Ovary (tissue), 9 donors: ENCODE measurements around the gene BICDL2. TPM values are rescaled to one million over a fixed set of nuclear protein-coding genes. Genes with fewer than 3 reads are reported as not detected.

Source experiments
- DNase-seq, 5 donors: peaks; one replicate each; pipeline ENCODE4 v3.0.0-alpha.2; 2019 to 2020
- H3K27ac ChIP-seq, 2 donors: fragments of 200-600 bp; one replicate each; pipeline versions ENCODE4 v1.5.1 to v1.8.0; 2019 to 2022
- H3K27me3 ChIP-seq: fragments of 200-600 bp; one replicate; pipeline ENCODE4 v1.8.0; 2022
- H3K36me3 ChIP-seq: fragments of 200-600 bp; sonication (generic); one replicate; pipeline ENCODE4 v1.5.1; 2019
- H3K4me1 ChIP-seq: one replicate; pipeline ENCODE4 v1.8.1; 2013; ENCODE audit warnings: mild to moderate bottlenecking, moderate library complexity; ENCODE audit not compliant: insufficient read depth
- H3K4me3 ChIP-seq: fragments of 200-600 bp; sonication (generic); one replicate; pipeline ENCODE4 v1.5.1; 2017
- H3K9me3 ChIP-seq, 2 donors: fragments of 200-600 bp in 1 of 2; sonication (generic) in 1 of 2; one replicate each; pipeline versions ENCODE4 v1.5.1 to v1.8.1; 2013 to 2019; ENCODE audit warnings: mild to moderate bottlenecking in 1 of 2, moderate library complexity in 1 of 2
- CTCF ChIP-seq, 3 donors: fragments of 450-650 bp in 2 of 3; fragments of 200-600 bp in 1 of 3; IDR thresholded peaks; one replicate each; pipeline versions ENCODE4 v1.5.1 to v1.8.0; 2016 to 2022; ENCODE audit warnings: antibody characterized with exemption in 3 of 3, mild to moderate bottlenecking in 1 of 3
- EP300 ChIP-seq: sonication (generic); formaldehyde crosslinking; IDR thresholded peaks from one replicate; pipeline ENCODE4 v1.6.1; 2017; ENCODE audit warnings: antibody characterized with exemption
- POLR2A ChIP-seq: fragments of 450-650 bp; IDR thresholded peaks from one replicate; pipeline ENCODE4 v1.6.1; 2017; ENCODE audit warnings: antibody characterized with exemption, mild to moderate bottlenecking, moderate library complexity
- WGBS, 3 donors: extraction: QIAGEN DNeasy Blood & Tissue Kit in 1 of 3; methylation state at CpG; one replicate each; pipeline versions ENCODE4 v1.1.5 to v1.1.7; 2013 to 2017; 5-methylcytosine and 5-hydroxymethylcytosine counted together
- intact Hi-C, 4 donors: fragments of 100-400 bp; cut with DNase I; formaldehyde crosslinking; loops; one replicate each; pipeline versions ENCODE4 v1.11.0 to v1.15.1; 2022 to 2023
- polyA plus RNA-seq, 2 donors: library from polyadenylated mRNA; stranded (reverse); fragments of 200-250 nt in 1 of 2; fragments of 350-450 nt in 1 of 2; fragmentation: Illumina TruSeq in 1 of 2; extraction: RNeasy Lipid Tissue Mini Kit (QIAGEN cat#74804) in 1 of 2; gene quantifications; one replicate each; pipeline ENCODE4 v1.2.3, GENCODE V29; 2013 to 2014
- total RNA-seq, 7 donors: library from RNA; depleted of rRNA in 2 of 7; stranded (reverse); fragments of >200 nt in 2 of 7; fragmentation: NEBNext Ultra II Directional in 3 of 7; extraction: Animal tissue kit (Norgen Biotek cat#: 25700) in 3 of 7; gene quantifications; one replicate each; pipeline versions ENCODE4 v1.1.0 to v1.2.4, GENCODE V29; 2016 to 2023
- donor health status: DM: no; HTN: no; CAD: no; lungs with moderate emphysema.
- donor health status: DM: no; HTN: no; CAD: no.
- donor health status: Bipolar disorder and iron deficiency.
- donor health status: DM: yes; HTN: yes; CAD: no.
- donor health status: DM: no; HTN: no; CAD: no.
- donor health status: DM: yes; HTN: yes; CAD: no.

Gene BICDL2
- total and polyA plus RNA-seq, 9 donors, result 0.02 to 21.9 (median 1.3) TPM; not detected in 3

GRCh38 chr16:3025032-3026002, 11.4 kb downstream of the BICDL2 start:
- H3K4me3 ChIP-seq, result no peak overlapping the region
- no peak overlapping the region for H3K27ac ChIP-seq
- H3K27me3 ChIP-seq, result peaks cover 2% of the 10 kb centered on the region
- TF ChIP-seq POLR2A, result no peak
- TF ChIP-seq EP300, result no peak
- TF ChIP-seq CTCF (IDR thresholded peaks at IDR 0.05), result no peak
- peak in 3 of 5 donors; percentile 21 to 58 (median 40) for DNase-seq
- H3K9me3 ChIP-seq, result no peaks in the 10 kb centered on the region
- peaks cover 19% of the 10 kb centered on the region for H3K4me1 ChIP-seq
- intact Hi-C loops, result loop anchor here in 1 of 4 donors (10.0 kb wide), 1 partner anchor 259 kb away; the partner anchor contains the start of gene ZNF263
- 88 to 94% (median 92%) methylated on average over 18 of the region's 18 CpGs for WGBS, 3 donors
- no peaks in the 10 kb centered on the region for H3K36me3 ChIP-seq

GRCh38 chr16:3023669-3024478, 12.9 kb downstream of the BICDL2 start, which contains the start of the genes HCFC1R1 and THOC6:
Gene HCFC1R1, minus strand, starts transcription at chr16:3023942. Its CDS starts 1 bp downstream, at chr16:3023941.
Gene THOC6, plus strand, starts transcription at chr16:3024035. Its CDS starts 292 bp downstream, at chr16:3024327.
- H3K27ac ChIP-seq, result peak within 1 kb of the TSS; percentile 91 to 92
- intact Hi-C loops, result loop anchor here in 1 of 4 donors (10.0 kb wide), 1 partner anchor 261 kb away; the partner anchor contains the start of gene ZNF263
- TF ChIP-seq CTCF (IDR thresholded peaks at IDR 0.05) (peak in 1 of 3 donors; percentile 18), EP300 (no peak), POLR2A (peak; percentile 62)
- H3K4me3 ChIP-seq, result peak within 1 kb of the TSS; percentile 76
- no peaks in the 10 kb centered on the region for H3K9me3 ChIP-seq
- no peaks in the 10 kb centered on the region for H3K36me3 ChIP-seq
- H3K27me3 ChIP-seq, result no peaks in the 10 kb centered on the region
- peak; percentile 94 to 97 (median 95) for DNase-seq
- H3K4me1 ChIP-seq, result peaks cover 21% of the 10 kb centered on the region
- 0 to 1% (median 0%) methylated on average over 49 to 69 of the region's 69 CpGs for WGBS, 3 donors

GRCh38 chr16:3023415-3023668, 13.4 kb downstream of the BICDL2 start:
- no peak for TF ChIP-seq EP300
- TF ChIP-seq CTCF (IDR thresholded peaks at IDR 0.05), result no peak
- 9 to 19% (median 10%) methylated on average over 6 of the region's 6 CpGs for WGBS, 3 donors
- no peaks in the 10 kb centered on the region for H3K9me3 ChIP-seq
- no peaks in the 10 kb centered on the region for H3K36me3 ChIP-seq
- peaks cover 21% of the 10 kb centered on the region for H3K4me1 ChIP-seq
- DNase-seq, result peak in 2 of 5 donors; percentile 58 to 60
- peak overlapping the region; percentile 76 for H3K4me3 ChIP-seq
- no peaks in the 10 kb centered on the region for H3K27me3 ChIP-seq
- intact Hi-C loops, result loop anchor here in 1 of 4 donors (10.0 kb wide), 1 partner anchor 261 kb away; the partner anchor contains the start of gene ZNF263
- peak overlapping the region; percentile 91 to 92 for H3K27ac ChIP-seq
